PFSK-1 (cell line): ENCODE data around the gene FAM184A.

ENCODE experiments used
- FOXP2 ChIP-seq: optimal IDR thresholded peaks from 2 replicates; pipeline ENCODE3; 2011; ENCODE audit warnings: borderline replicate concordance, control low read depth, inconsistent platforms; ENCODE audit not compliant: insufficient read depth; ENCODE audit errors: extremely low read length, extremely low read depth
- POLR2AphosphoS5 ChIP-seq: IDR thresholded peaks from 2 replicates; pipeline ENCODE4 v1.6.1; 2012; ENCODE audit warnings: low read depth, mild to moderate bottlenecking, control low read depth, low read length, moderate library complexity
- SIN3A ChIP-seq: IDR thresholded peaks from 2 replicates; pipeline ENCODE4 v1.6.1; 2012; ENCODE audit warnings: mild to moderate bottlenecking, low read length, moderate library complexity, borderline replicate concordance; ENCODE audit not compliant: insufficient read depth
- TAF1 ChIP-seq: IDR thresholded peaks from 2 replicates; pipeline ENCODE4 v1.6.1; 2012; ENCODE audit warnings: low read length, control low read depth, borderline replicate concordance; ENCODE audit not compliant: insufficient read depth
- TF ChIP-seq, protein P1 (sequence below), 2 experiments: IDR thresholded peaks; 2 replicates each; pipeline versions ENCODE4 v1.6.1 to v1.8.0; 2011 to 2012; ENCODE audit warnings: low read depth in 2 of 2, low read length in 2 of 2, control low read depth in 1 of 2, inconsistent platforms in 1 of 2, mild to moderate bottlenecking in 1 of 2, moderate library complexity in 1 of 2; ENCODE audit not compliant: insufficient read depth in 1 of 2

FAM184A gene

DNA sequence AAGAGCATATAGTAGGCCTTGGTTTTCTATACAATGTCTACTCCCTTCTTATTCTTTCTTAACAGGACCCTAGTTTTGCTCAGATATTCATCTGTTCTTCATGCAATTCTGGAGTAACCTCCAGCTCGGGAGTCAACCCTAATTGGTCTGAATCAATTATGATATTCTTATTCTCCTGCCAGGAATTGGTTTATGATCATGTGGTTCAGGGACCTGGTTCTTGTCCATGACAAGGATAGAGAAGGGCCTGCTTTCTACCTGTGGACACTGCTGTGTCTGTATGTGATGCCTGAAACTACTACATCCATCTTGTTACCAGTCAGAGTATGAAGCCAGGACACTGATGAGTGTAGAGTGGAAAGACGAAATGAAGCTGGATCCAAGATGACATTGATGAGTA lies 24.4 kb upstream of the FAM184A start:
- TF ChIP-seq POLR2AphosphoS5 (no peak), TAF1 (no peak), FOXP2 (no peak), SIN3A (no peak)
- TF ChIP-seq, protein P1, sequence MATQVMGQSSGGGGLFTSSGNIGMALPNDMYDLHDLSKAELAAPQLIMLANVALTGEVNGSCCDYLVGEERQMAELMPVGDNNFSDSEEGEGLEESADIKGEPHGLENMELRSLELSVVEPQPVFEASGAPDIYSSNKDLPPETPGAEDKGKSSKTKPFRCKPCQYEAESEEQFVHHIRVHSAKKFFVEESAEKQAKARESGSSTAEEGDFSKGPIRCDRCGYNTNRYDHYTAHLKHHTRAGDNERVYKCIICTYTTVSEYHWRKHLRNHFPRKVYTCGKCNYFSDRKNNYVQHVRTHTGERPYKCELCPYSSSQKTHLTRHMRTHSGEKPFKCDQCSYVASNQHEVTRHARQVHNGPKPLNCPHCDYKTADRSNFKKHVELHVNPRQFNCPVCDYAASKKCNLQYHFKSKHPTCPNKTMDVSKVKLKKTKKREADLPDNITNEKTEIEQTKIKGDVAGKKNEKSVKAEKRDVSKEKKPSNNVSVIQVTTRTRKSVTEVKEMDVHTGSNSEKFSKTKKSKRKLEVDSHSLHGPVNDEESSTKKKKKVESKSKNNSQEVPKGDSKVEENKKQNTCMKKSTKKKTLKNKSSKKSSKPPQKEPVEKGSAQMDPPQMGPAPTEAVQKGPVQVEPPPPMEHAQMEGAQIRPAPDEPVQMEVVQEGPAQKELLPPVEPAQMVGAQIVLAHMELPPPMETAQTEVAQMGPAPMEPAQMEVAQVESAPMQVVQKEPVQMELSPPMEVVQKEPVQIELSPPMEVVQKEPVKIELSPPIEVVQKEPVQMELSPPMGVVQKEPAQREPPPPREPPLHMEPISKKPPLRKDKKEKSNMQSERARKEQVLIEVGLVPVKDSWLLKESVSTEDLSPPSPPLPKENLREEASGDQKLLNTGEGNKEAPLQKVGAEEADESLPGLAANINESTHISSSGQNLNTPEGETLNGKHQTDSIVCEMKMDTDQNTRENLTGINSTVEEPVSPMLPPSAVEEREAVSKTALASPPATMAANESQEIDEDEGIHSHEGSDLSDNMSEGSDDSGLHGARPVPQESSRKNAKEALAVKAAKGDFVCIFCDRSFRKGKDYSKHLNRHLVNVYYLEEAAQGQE (IDR thresholded peaks at IDR 0.05; ENCODE audit: insufficient read depth in 1 of 2, low read depth in 2 of 2, low read length in 2 of 2), result no peak

DNA sequence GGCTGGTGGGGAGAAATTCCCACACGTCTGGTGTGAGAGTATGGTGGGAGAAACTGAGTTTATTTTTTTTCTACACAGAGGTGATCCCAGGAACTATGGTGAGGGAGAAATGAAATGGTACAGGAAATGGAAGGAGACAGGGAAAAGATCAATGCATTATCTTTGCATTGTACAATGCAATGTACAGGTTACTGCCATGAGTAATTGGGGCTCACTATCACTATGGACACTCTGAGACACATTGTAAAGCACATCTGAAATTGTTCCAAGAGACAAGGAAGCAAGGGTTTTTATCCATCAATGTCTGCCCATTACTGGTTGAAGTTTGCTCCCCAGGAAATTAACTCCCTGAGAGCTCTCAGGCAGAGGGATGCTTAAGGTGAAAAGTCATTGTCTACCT lies 21.7 kb upstream of the FAM184A start:
- TF ChIP-seq FOXP2 (no peak), TAF1 (no peak), POLR2AphosphoS5 (no peak), SIN3A (no peak)
- TF ChIP-seq, protein P1 (IDR thresholded peaks at IDR 0.05; ENCODE audit: insufficient read depth in 1 of 2, low read depth in 2 of 2, low read length in 2 of 2), result no peak

DNA sequence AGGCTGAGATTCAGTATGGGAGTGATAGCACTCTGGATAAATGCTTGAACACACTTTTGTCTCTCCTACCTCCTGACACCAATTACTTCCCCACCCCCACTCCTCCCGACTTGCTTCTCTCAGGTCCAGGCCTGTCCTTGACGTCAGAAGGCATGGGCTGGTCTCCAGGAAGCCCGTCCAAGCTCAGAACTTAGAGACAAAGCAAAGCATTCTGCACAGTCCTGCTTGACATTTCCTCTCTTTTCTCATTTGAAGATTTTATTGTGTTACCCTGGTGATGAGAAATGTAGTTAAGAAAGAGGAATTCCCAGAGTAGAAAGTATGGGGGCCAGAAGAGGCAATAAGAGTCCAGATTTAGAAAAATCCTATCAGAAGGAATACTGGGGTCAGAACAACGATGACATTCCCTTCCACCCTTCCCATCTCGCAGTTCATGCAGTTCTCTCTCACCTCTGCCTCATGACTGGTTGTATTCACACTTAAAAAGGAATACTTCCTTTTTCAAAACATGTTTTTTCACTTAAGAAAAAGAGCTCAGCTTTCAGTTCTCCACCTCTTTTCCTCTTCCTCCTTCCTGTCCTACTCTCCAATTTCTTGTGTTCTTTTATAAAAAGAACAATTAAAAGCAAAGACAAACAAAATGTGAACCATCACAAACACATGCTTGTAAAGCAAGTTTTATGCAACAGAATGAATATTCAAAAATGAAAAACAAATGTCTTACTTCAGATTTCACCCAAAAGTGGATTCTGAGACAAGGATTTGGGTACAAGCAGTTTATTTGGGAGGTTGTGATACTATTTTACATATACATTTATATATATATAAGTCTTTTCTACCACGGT lies 18.5 kb upstream of the FAM184A start:
- TF ChIP-seq FOXP2, result no peak
- no peak for TF ChIP-seq POLR2AphosphoS5
- TF ChIP-seq TAF1, result no peak
- TF ChIP-seq, protein P1 (IDR thresholded peaks at IDR 0.05; ENCODE audit: insufficient read depth in 1 of 2, low read depth in 2 of 2, low read length in 2 of 2), result no peak
- TF ChIP-seq SIN3A, result no peak

DNA sequence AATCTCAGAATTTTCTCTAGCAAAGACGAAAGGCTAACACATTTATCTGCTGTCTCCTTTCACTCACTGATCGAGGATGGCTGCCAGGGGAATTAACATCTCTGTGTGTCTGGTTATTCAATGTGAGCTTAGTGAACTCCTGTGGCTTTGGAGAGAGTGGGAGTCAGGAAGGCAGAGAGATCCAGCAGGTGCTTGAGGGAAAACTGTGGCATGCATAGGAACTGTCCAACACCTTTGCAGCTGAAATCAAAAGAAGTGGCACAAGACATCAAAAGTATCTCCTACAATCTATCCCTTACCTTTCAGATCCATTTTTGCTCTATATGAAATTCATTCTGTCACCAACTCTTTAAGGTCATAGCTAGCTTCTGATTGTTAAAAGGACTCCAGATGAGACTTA lies 11.8 kb upstream of the FAM184A start:
- TF ChIP-seq POLR2AphosphoS5, result no peak
- TF ChIP-seq, protein P1 (IDR thresholded peaks at IDR 0.05; ENCODE audit: insufficient read depth in 1 of 2, low read depth in 2 of 2, low read length in 2 of 2), result peak; percentile 83 to 92
